ENCODE data around the gene P2RY14. TPM values are rescaled to one million over a fixed set of nuclear protein-coding genes. Genes with fewer than 3 reads are reported as not detected.

P2RY14 gene
- total and polyA plus RNA-seq, 10 of the 15 experiments (the other 5 are each of a cell fraction or from before 2014, with no cell fraction given) = 0.06 to 0.37 (median 0.28) TPM; not detected in 7

- TF ChIP-seq NFIC (IDR thresholded peaks at IDR 0.05; ENCODE audit: low read depth, low read length) (peak; percentile 45; the same call in 1 of the 2 replicates), TAF1 (IDR thresholded peaks at IDR 0.05; ENCODE audit: borderline replicate concordance, low read depth, low read length) (no peak), CTCF (IDR thresholded peaks at IDR 0.05 in 2 of 3, conservative IDR thresholded peaks at IDR 0.05 in 1 of 3; ENCODE audit: control insufficient read depth in 2 of 3, extremely low read depth in 1 of 3, insufficient read depth in 1 of 3, low read depth in 3 of 3, low read length in 3 of 3) (no peak), GABPA (IDR thresholded peaks at IDR 0.05; ENCODE audit: low read depth) (no peak), SP1 (IDR thresholded peaks at IDR 0.05; ENCODE audit: low read depth, low read length) (no peak), USF2 (IDR thresholded peaks at IDR 0.05; ENCODE audit: borderline replicate concordance, low read depth, low read length) (no peak), NR2C2 (IDR thresholded peaks at IDR 0.05; ENCODE audit: borderline replicate concordance, control insufficient read depth, insufficient read length, low read depth) (no peak), HDGF (IDR thresholded peaks at IDR 0.05) (no peak), CHD1 (IDR thresholded peaks at IDR 0.05; ENCODE audit: low read depth, low read length) (no peak)
These were observed 108.9 kb downstream of the P2RY14 start (continued) for GRCh38 chr3:151169262-151169947.

All from GM12878 (cell line).